Astrocyte (in vitro differentiated cells and primary cell): Measurements from ENCODE around the gene RAPGEF2.

Source experiments
- EZH2 ChIP-seq: IDR thresholded peaks from 2 replicates; pipeline ENCODE4 v1.6.1; 2012; ENCODE audit warnings: mild to moderate bottlenecking, low read length, inconsistent platforms; ENCODE audit not compliant: insufficient read depth
- TF ChIP-seq, protein P1 (sequence below): IDR thresholded peaks from 2 replicates; pipeline ENCODE4 v1.5.1; 2011; ENCODE audit warnings: low read depth, mild to moderate bottlenecking, inconsistent platforms, low read length, moderate library complexity; ENCODE audit not compliant: insufficient read depth

DNA sequence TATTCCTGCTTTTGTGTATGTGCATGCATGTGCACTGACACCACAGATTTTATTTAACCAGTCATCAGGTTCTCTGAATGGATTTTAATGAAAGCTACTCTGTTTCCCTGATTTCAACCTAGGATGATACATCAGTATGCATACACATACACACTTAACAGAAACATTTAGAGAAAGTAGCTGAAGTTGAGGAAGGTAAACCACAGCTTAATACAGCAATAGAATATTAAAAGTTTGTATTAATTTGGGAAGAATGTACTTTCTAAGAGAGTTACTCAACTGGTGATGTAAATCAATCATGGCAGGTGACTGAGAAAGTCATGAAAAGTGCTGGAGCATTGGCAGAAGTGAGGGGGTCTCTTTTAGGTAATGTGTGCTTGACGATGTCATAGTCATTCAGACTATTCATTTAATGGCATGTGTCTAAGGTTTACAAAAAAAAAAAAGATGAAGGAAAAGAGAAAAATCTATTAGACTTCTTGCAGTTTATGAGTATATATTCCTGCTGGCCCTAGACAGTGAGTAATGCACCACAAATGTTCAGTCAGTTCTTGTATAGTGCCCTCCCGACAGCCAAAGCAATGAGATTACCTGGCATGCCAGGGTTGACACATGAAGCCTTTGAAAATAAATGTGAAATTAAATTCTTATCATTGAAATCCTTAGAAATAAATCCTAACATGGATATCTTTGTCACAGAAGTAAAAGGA, 187.6 kb downstream of the RAPGEF2 start:
- TF ChIP-seq, protein P1, sequence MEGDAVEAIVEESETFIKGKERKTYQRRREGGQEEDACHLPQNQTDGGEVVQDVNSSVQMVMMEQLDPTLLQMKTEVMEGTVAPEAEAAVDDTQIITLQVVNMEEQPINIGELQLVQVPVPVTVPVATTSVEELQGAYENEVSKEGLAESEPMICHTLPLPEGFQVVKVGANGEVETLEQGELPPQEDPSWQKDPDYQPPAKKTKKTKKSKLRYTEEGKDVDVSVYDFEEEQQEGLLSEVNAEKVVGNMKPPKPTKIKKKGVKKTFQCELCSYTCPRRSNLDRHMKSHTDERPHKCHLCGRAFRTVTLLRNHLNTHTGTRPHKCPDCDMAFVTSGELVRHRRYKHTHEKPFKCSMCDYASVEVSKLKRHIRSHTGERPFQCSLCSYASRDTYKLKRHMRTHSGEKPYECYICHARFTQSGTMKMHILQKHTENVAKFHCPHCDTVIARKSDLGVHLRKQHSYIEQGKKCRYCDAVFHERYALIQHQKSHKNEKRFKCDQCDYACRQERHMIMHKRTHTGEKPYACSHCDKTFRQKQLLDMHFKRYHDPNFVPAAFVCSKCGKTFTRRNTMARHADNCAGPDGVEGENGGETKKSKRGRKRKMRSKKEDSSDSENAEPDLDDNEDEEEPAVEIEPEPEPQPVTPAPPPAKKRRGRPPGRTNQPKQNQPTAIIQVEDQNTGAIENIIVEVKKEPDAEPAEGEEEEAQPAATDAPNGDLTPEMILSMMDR, result no peak
- no peak for TF ChIP-seq EZH2
